AG08396 (cell line): ENCODE data around the gene AGRP.

ENCODE experiments used
- DNase-seq: peaks from one replicate; pipeline ENCODE4 v3.0.0; 2012; ENCODE audit warnings: low spot score, mixed read lengths

The AGRP gene

GRCh38 chr16:67445441-67445912 lies 37.9 kb downstream of the AGRP start:
- DNase-seq = no peak

GRCh38 chr16:67445126-67445426 lies 38.3 kb downstream of the AGRP start:
- no peak for DNase-seq

- DNase-seq = no peak
Observed at GRCh38 chr16:67444259-67445125, 38.9 kb downstream of the AGRP start.

- DNase-seq = no peak
Observed at GRCh38 chr16:67443265-67443664, 40.1 kb downstream of the AGRP start.

- no peak for DNase-seq
Observed at GRCh38 chr16:67442581-67443255, 40.6 kb downstream of the AGRP start.

- DNase-seq = no peak
Observed at GRCh38 chr16:67441907-67442306, 41.4 kb downstream of the AGRP start.

- DNase-seq = no peak
Observed at GRCh38 chr16:67441271-67441753, 42.0 kb downstream of the AGRP start.

GRCh38 chr16:67438824-67439393 lies 44.4 kb downstream of the AGRP start:
- DNase-seq = no peak

GRCh38 chr16:67438098-67438791 lies 45.1 kb downstream of the AGRP start:
- no peak for DNase-seq

GRCh38 chr16:67437513-67437912 lies 45.8 kb downstream of the AGRP start:
- no peak for DNase-seq

GRCh38 chr16:67436640-67437193 lies 46.6 kb downstream of the AGRP start:
- DNase-seq = no peak

- DNase-seq = no peak
Observed at GRCh38 chr16:67435758-67436164, 47.6 kb downstream of the AGRP start.

GRCh38 chr16:67433131-67433719 lies 50.1 kb downstream of the AGRP start:
- DNase-seq = no peak
